ENCODE data around the gene PACSIN3. TPM values are rescaled to one million over a fixed set of nuclear protein-coding genes. Genes with fewer than 3 reads are reported as not detected.
A peak's percentile ranks its signal among the peaks of the same experiment; 100 is the strongest.

PACSIN3 gene
- total and polyA plus RNA-seq, 2 of the 13 experiments (the other 11 are each of a cell fraction or from before 2014, with no cell fraction given) = 47.9 to 93.3 TPM

DNA sequence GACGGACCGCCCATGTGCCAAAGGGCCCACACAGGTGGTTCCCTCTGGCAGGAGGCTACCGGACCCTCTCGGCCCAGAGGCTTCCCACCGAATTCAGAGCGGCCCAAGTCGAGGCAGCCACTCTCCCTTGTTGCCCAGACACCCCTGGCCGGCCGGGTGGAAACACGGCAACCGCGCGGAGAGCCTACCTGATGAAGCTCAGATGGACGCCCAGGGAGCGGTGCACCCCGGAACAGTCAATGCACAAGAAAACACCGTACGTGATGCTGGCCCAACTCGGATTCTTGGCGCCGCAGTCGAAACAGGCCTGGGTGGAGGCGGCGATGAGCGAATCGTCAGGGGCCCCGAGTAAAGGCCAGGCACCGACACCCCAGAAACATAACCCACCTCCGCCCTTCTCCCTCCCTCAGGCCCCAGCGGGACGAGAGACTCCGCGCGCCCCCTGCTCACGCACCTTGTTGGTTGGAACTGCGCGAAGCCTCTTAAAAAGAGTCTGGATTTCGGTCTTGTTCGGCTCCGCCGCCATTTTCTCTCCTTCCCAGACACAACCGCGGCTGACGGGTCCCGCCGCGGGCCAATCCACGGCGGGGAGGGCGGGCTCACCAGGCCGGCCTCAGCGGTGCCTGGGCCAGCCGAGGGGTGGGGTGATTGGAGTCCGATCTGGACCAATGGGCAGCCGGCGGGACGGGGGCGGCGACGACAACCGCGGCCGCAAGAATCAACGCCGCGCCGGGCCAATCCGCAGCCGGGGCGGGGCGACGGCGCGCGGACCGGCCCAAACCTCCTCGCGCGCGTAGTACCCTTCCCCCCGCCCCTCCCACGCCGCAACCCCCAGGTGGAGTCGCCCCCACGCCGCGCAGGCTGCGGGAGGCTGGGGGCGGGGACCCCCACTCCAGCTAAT is 9.7 kb downstream of the PACSIN3 start, which contains the start of gene ARFGAP2 (continued):
- TF ChIP-seq, protein P1, sequence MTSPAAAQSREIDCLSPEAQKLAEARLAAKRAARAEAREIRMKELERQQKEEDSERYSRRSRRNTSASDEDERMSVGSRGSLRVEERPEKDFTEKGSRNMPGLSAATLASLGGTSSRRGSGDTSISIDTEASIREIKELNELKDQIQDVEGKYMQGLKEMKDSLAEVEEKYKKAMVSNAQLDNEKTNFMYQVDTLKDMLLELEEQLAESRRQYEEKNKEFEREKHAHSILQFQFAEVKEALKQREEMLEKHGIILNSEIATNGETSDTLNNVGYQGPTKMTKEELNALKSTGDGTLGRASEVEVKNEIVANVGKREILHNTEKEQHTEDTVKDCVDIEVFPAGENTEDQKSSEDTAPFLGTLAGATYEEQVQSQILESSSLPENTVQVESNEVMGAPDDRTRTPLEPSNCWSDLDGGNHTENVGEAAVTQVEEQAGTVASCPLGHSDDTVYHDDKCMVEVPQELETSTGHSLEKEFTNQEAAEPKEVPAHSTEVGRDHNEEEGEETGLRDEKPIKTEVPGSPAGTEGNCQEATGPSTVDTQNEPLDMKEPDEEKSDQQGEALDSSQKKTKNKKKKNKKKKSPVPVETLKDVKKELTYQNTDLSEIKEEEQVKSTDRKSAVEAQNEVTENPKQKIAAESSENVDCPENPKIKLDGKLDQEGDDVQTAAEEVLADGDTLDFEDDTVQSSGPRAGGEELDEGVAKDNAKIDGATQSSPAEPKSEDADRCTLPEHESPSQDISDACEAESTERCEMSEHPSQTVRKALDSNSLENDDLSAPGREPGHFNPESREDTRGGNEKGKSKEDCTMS (CRISPR knock-in tag; conservative IDR thresholded peaks at IDR 0.05) = no peak
- TF ChIP-seq HNF4A (CRISPR knock-in tag; IDR thresholded peaks at IDR 0.05) = no peak
- TF ChIP-seq RAD21 (CRISPR knock-in tag; IDR thresholded peaks at IDR 0.05) = no peak
- 0 out of 2 replicates have a peak, but pooled peaks have one; percentile 35 for TF ChIP-seq ELF4 (CRISPR knock-in tag; IDR thresholded peaks at IDR 0.05; ENCODE audit: borderline replicate concordance)
- no peak for TF ChIP-seq ZNF451 (CRISPR knock-in tag; IDR thresholded peaks at IDR 0.05)
- no peak for TF ChIP-seq ZNF660 (CRISPR knock-in tag; IDR thresholded peaks at IDR 0.05; ENCODE audit: borderline replicate concordance, low read depth)
- 0 out of 2 replicates have a peak, but pooled peaks have one; percentile 86 for TF ChIP-seq ZNF615 (CRISPR knock-in tag; IDR thresholded peaks at IDR 0.05; ENCODE audit: borderline replicate concordance)
- TF ChIP-seq, protein P2, sequence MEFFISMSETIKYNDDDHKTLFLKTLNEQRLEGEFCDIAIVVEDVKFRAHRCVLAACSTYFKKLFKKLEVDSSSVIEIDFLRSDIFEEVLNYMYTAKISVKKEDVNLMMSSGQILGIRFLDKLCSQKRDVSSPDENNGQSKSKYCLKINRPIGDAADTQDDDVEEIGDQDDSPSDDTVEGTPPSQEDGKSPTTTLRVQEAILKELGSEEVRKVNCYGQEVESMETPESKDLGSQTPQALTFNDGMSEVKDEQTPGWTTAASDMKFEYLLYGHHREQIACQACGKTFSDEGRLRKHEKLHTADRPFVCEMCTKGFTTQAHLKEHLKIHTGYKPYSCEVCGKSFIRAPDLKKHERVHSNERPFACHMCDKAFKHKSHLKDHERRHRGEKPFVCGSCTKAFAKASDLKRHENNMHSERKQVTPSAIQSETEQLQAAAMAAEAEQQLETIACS (CRISPR knock-in tag; IDR thresholded peaks at IDR 0.05) = 0 out of 2 replicates have a peak, but pooled peaks have one; percentile 9
- TF ChIP-seq, protein P3, sequence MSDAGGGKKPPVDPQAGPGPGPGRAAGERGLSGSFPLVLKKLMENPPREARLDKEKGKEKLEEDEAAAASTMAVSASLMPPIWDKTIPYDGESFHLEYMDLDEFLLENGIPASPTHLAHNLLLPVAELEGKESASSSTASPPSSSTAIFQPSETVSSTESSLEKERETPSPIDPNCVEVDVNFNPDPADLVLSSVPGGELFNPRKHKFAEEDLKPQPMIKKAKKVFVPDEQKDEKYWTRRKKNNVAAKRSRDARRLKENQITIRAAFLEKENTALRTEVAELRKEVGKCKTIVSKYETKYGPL (CRISPR knock-in tag; IDR thresholded peaks at IDR 0.05) = no peak
- no peak for TF ChIP-seq ZSCAN12 (CRISPR knock-in tag; IDR thresholded peaks at IDR 0.05)
- TF ChIP-seq ETV5 (CRISPR knock-in tag; IDR thresholded peaks at IDR 0.05; ENCODE audit: borderline replicate concordance) = no peak
- peak; percentile 100 for TF ChIP-seq KDM2A (CRISPR knock-in tag; IDR thresholded peaks at IDR 0.05; ENCODE audit: borderline replicate concordance, low read depth)
- TF ChIP-seq, protein P4, sequence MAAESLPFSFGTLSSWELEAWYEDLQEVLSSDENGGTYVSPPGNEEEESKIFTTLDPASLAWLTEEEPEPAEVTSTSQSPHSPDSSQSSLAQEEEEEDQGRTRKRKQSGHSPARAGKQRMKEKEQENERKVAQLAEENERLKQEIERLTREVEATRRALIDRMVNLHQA (CRISPR knock-in tag; IDR thresholded peaks at IDR 0.05) = no peak
- no peak for TF ChIP-seq ZNF136 (CRISPR knock-in tag; IDR thresholded peaks at IDR 0.05; ENCODE audit: low read depth)
- TF ChIP-seq ZMYM2 (CRISPR knock-in tag; IDR thresholded peaks at IDR 0.05) = no peak
- TF ChIP-seq ZNF549 (CRISPR knock-in tag; IDR thresholded peaks at IDR 0.05) = no peak
- no peak for TF ChIP-seq NFE2 (CRISPR knock-in tag; IDR thresholded peaks at IDR 0.05)
- TF ChIP-seq ZNF317 (CRISPR knock-in tag; IDR thresholded peaks at IDR 0.05) = no peak
- peak; percentile 70; the same call in 1 of the 2 replicates for TF ChIP-seq MED13 (CRISPR knock-in tag; IDR thresholded peaks at IDR 0.05)
- no peak for TF ChIP-seq ZNF44 (CRISPR knock-in tag; IDR thresholded peaks at IDR 0.05)
- no peak for TF ChIP-seq ZNF12 (CRISPR knock-in tag; IDR thresholded peaks at IDR 0.05)
- TF ChIP-seq ZNF572 (CRISPR knock-in tag; IDR thresholded peaks at IDR 0.05) = peak; percentile 91; the same call in 1 of the 2 replicates
- no peak for TF ChIP-seq ZC3H4 (CRISPR knock-in tag; IDR thresholded peaks at IDR 0.05; ENCODE audit: borderline replicate concordance)
